Skeletal muscle tissue (tissue), 4 donors: ENCODE data around the gene CELF1. TPM values are rescaled to one million over a fixed set of nuclear protein-coding genes. Genes with fewer than 3 reads are reported as not detected.

Experiments
- H3K27ac ChIP-seq: one replicate; pipeline ENCODE4 v1.7.0; 2013; ENCODE audit warnings: mild to moderate bottlenecking, low read depth, low read length, inconsistent platforms
- H3K27me3 ChIP-seq, 3 donors: one replicate each; pipeline ENCODE4 v1.7.0; 2013; ENCODE audit warnings: low read length in 3 of 3; ENCODE audit not compliant: control insufficient read depth in 3 of 3, insufficient read depth in 3 of 3
- H3K36me3 ChIP-seq, 3 donors: one replicate each; pipeline ENCODE4 v1.7.0; 2013; ENCODE audit warnings: low read length in 3 of 3; ENCODE audit not compliant: control insufficient read depth in 3 of 3, insufficient read depth in 3 of 3
- H3K4me1 ChIP-seq, 3 donors: one replicate each; pipeline ENCODE4 v1.7.0; 2013; ENCODE audit warnings: low read length in 3 of 3, mild to moderate bottlenecking in 3 of 3; ENCODE audit not compliant: control insufficient read depth in 3 of 3, insufficient read depth in 3 of 3
- H3K4me3 ChIP-seq, 3 donors: one replicate each; pipeline ENCODE4 v1.7.0; 2013; ENCODE audit warnings: low read length in 3 of 3
- H3K9ac ChIP-seq, 3 donors: one replicate each; pipeline ENCODE4 v1.7.0; 2013; ENCODE audit warnings: low read length in 3 of 3, mild to moderate bottlenecking in 3 of 3, moderate library complexity in 2 of 3, low read depth in 1 of 3
- H3K9me3 ChIP-seq, 3 donors: one replicate each; pipeline ENCODE4 v1.7.0; 2013; ENCODE audit warnings: low read length in 3 of 3; ENCODE audit not compliant: control insufficient read depth in 3 of 3
- total RNA-seq: library from RNA; depleted of rRNA; stranded (reverse); fragments of >200 nt; gene quantifications from one replicate; pipeline ENCODE4 v1.2.3, GENCODE V29; 2014
- donor health status: Osteomylitis.

Gene CELF1
- total RNA-seq, 1 donor from 2014 or later = 74.6 TPM

GRCh38 chr11:47447906-47448305 is 105.0 kb downstream of the CELF1 start:
- Histone ChIP-seq H3K36me3 (peaks cover 7 to 9% (median 8%) of the 10 kb centered on the region in 3 donors), H3K4me1 (peaks cover 22 to 41% (median 26%) of the 10 kb centered on the region in 3 donors), H3K9ac (peak overlapping the region; percentile 82 to 94 (median 86)), H3K4me3 (peak overlapping the region; percentile 68 to 94 (median 91)), H3K9me3 (no peaks in the 10 kb centered on the region), H3K27ac (peak overlapping the region; percentile 86), H3K27me3 (no peaks in the 10 kb centered on the region)

- peaks cover 7 to 9% (median 8%) of the 10 kb centered on the region in 3 donors for H3K36me3 ChIP-seq
- H3K27ac ChIP-seq = no peak overlapping the region
- H3K4me1 ChIP-seq = peaks cover 26 to 49% (median 31%) of the 10 kb centered on the region in 3 donors
- H3K9me3 ChIP-seq = no peaks in the 10 kb centered on the region
- no peak overlapping the region for H3K4me3 ChIP-seq
- no peak overlapping the region for H3K9ac ChIP-seq
- no peaks in the 10 kb centered on the region for H3K27me3 ChIP-seq
Measured at GRCh38 chr11:47446833-47447232, 106.1 kb downstream of the CELF1 start.

GRCh38 chr11:47445840-47446239 is 107.1 kb downstream of the CELF1 start:
- no peaks in the 10 kb centered on the region for H3K27me3 ChIP-seq

GRCh38 chr11:47443817-47444216 is 109.1 kb downstream of the CELF1 start:
- H3K4me1 ChIP-seq = peaks cover 20 to 39% (median 21%) of the 10 kb centered on the region in 3 donors
- H3K36me3 ChIP-seq = peaks cover 8 to 13% (median 12%) of the 10 kb centered on the region in 3 donors
- H3K27ac ChIP-seq = no peak overlapping the region
- H3K9ac ChIP-seq = peak overlapping the region in 1 of 3 donors; percentile 51
- H3K9me3 ChIP-seq = no peaks in the 10 kb centered on the region
- no peak overlapping the region for H3K4me3 ChIP-seq
- no peaks in the 10 kb centered on the region for H3K27me3 ChIP-seq

More at GRCh38 chr11:47445840-47446239, 107.1 kb downstream of the CELF1 start:
- Histone ChIP-seq H3K36me3 (peaks cover 8 to 13% (median 12%) of the 10 kb centered on the region in 3 donors), H3K9me3 (no peaks in the 10 kb centered on the region), H3K27ac (no peak overlapping the region), H3K9ac (no peak overlapping the region), H3K4me1 (peaks cover 26 to 49% (median 31%) of the 10 kb centered on the region in 3 donors), H3K4me3 (no peak overlapping the region)

GRCh38 chr11:47443028-47443700 is 109.8 kb downstream of the CELF1 start:
- no peaks in the 10 kb centered on the region for H3K27me3 ChIP-seq
- H3K27ac ChIP-seq = no peak overlapping the region
- H3K4me1 ChIP-seq = peaks cover 20 to 34% (median 21%) of the 10 kb centered on the region in 3 donors
- H3K9ac ChIP-seq = peak overlapping the region in 1 of 3 donors; percentile 33
- peaks cover 8 to 13% (median 12%) of the 10 kb centered on the region in 3 donors for H3K36me3 ChIP-seq
- H3K4me3 ChIP-seq = no peak overlapping the region
- no peaks in the 10 kb centered on the region for H3K9me3 ChIP-seq

- Histone ChIP-seq H3K36me3 (peaks cover 8 to 12% (median 11%) of the 10 kb centered on the region in 3 donors), H3K27me3 (no peaks in the 10 kb centered on the region), H3K9ac (peak overlapping the region in 1 of 3 donors; percentile 33), H3K4me1 (peaks cover 18 to 34% (median 21%) of the 10 kb centered on the region in 3 donors), H3K9me3 (no peaks in the 10 kb centered on the region), H3K4me3 (no peak overlapping the region), H3K27ac (no peak overlapping the region)
Measured at GRCh38 chr11:47442514-47442913, 110.4 kb downstream of the CELF1 start.

- no peaks in the 10 kb centered on the region for H3K27me3 ChIP-seq
- H3K9ac ChIP-seq = no peak overlapping the region
- H3K4me1 ChIP-seq = peaks cover 16 to 29% (median 22%) of the 10 kb centered on the region in 3 donors
- no peak overlapping the region for H3K27ac ChIP-seq
- H3K4me3 ChIP-seq = no peak overlapping the region
- peaks cover 2 to 8% (median 5%) of the 10 kb centered on the region in 3 donors for H3K36me3 ChIP-seq
- H3K9me3 ChIP-seq = no peaks in the 10 kb centered on the region
Measured at GRCh38 chr11:47441421-47441820, 111.5 kb downstream of the CELF1 start.

- H3K27ac ChIP-seq = no peak overlapping the region
Measured at GRCh38 chr11:47440054-47440476, 112.9 kb downstream of the CELF1 start.

GRCh38 chr11:47438721-47439120 is 114.2 kb downstream of the CELF1 start:
- H3K27me3 ChIP-seq = no peaks in the 10 kb centered on the region
- H3K36me3 ChIP-seq = peaks cover 0 to 8% (median 5%) of the 10 kb centered on the region in 3 donors
- no peak overlapping the region for H3K27ac ChIP-seq
- H3K4me3 ChIP-seq = no peak overlapping the region
- H3K9ac ChIP-seq = no peak overlapping the region
- no peaks in the 10 kb centered on the region for H3K9me3 ChIP-seq
- peaks cover 21 to 26% (median 22%) of the 10 kb centered on the region in 3 donors for H3K4me1 ChIP-seq

More at GRCh38 chr11:47440054-47440476, 112.9 kb downstream of the CELF1 start:
- Histone ChIP-seq H3K4me3 (no peak overlapping the region), H3K36me3 (peaks cover 0 to 8% (median 5%) of the 10 kb centered on the region in 3 donors), H3K4me1 (peaks cover 16 to 26% (median 22%) of the 10 kb centered on the region in 3 donors), H3K27me3 (no peaks in the 10 kb centered on the region), H3K9ac (no peak overlapping the region), H3K9me3 (no peaks in the 10 kb centered on the region)

- H3K4me1 ChIP-seq = peaks cover 18 to 20% (median 18%) of the 10 kb centered on the region in 3 donors
- no peak overlapping the region for H3K27ac ChIP-seq
- H3K36me3 ChIP-seq = peaks cover 0 to 5% (median 4%) of the 10 kb centered on the region in 3 donors
- H3K9me3 ChIP-seq = no peaks in the 10 kb centered on the region
- no peaks in the 10 kb centered on the region for H3K27me3 ChIP-seq
- peak overlapping the region in 1 of 3 donors; percentile 13 for H3K4me3 ChIP-seq
- peak overlapping the region in 2 of 3 donors; percentile 50 to 61 for H3K9ac ChIP-seq
Measured at GRCh38 chr11:47437746-47438418, 115.0 kb downstream of the CELF1 start.
